Body of pancreas (tissue), 4 donors: ENCODE measurements around the gene C19orf47.
"Not testable (repeated sequence)": the region's sequence is repeated elsewhere in the genome, so short reads cannot be mapped to it uniquely, and the experiment has no call there.

Source experiments
- POLR2A ChIP-seq, 3 donors: fragments of 450-650 bp; IDR thresholded peaks; one replicate each; pipeline ENCODE4 v1.6.1; 2016; ENCODE audit warnings: antibody characterized with exemption in 3 of 3, mild to moderate bottlenecking in 2 of 3
- TF ChIP-seq, protein P1 (sequence below), 7 experiments: fragments of 450-650 bp in 4 of 7; fragments of 200-600 bp in 3 of 7; sonication (generic) in 3 of 7; IDR thresholded peaks; one replicate each; pipeline ENCODE4 v1.5.1; 2016 to 2019; ENCODE audit warnings: antibody characterized with exemption in 7 of 7

DNA sequence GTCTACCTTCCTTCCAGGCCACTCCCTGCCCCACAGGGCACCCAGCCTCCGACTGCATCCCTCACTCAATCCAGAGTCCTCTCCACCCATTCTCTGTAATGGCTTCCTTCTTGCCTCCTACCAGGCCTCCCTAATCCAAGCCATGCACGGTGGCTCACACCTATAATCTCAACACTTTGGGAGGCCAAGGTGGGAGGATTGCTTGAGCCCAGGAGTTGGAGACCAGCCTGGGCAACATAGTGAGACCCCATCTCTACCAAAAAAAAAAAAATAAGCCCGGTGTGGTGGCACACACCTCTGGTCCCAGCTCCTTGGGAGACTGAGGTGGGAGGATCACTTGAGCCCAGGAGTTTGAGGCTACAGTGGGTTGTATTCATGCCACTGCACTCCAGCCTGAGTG is 22.1 kb upstream of the C19orf47 start:
- not testable (repeated sequence) for TF ChIP-seq POLR2A (IDR thresholded peaks at IDR 0.05)
- TF ChIP-seq, protein P1, sequence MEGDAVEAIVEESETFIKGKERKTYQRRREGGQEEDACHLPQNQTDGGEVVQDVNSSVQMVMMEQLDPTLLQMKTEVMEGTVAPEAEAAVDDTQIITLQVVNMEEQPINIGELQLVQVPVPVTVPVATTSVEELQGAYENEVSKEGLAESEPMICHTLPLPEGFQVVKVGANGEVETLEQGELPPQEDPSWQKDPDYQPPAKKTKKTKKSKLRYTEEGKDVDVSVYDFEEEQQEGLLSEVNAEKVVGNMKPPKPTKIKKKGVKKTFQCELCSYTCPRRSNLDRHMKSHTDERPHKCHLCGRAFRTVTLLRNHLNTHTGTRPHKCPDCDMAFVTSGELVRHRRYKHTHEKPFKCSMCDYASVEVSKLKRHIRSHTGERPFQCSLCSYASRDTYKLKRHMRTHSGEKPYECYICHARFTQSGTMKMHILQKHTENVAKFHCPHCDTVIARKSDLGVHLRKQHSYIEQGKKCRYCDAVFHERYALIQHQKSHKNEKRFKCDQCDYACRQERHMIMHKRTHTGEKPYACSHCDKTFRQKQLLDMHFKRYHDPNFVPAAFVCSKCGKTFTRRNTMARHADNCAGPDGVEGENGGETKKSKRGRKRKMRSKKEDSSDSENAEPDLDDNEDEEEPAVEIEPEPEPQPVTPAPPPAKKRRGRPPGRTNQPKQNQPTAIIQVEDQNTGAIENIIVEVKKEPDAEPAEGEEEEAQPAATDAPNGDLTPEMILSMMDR (IDR thresholded peaks at IDR 0.05): not testable (repeated sequence)
